Liver (tissue), 9 donors: ENCODE data around the gene RASGRP4. TPM values are rescaled to one million over a fixed set of nuclear protein-coding genes. Genes with fewer than 3 reads are reported as not detected.

Experiments used
- DNase-seq: peaks from one replicate; pipeline ENCODE4 v3.0.0-alpha.2; 2017; ENCODE audit warnings: low spot score
- H3K27ac ChIP-seq, 2 donors: one replicate each; pipeline ENCODE4 v1.7.0; 2013; ENCODE audit warnings: inconsistent platforms in 2 of 2, low read length in 2 of 2, control low read depth in 1 of 2, low read depth in 1 of 2, mild to moderate bottlenecking in 1 of 2
- H3K27me3 ChIP-seq, 4 donors: one replicate each; pipeline versions ENCODE4 v1.6.1 to v1.7.0; 2013; ENCODE audit warnings: low read length in 3 of 4, inconsistent platforms in 1 of 4, mild to moderate bottlenecking in 1 of 4, moderate library complexity in 1 of 4; ENCODE audit not compliant: control insufficient read depth in 4 of 4, insufficient read depth in 4 of 4
- H3K36me3 ChIP-seq, 4 donors: one replicate each; pipeline versions ENCODE4 v1.6.1 to v1.7.0; 2013; ENCODE audit warnings: low read length in 3 of 4, mild to moderate bottlenecking in 3 of 4, low read depth in 1 of 4, moderate library complexity in 1 of 4; ENCODE audit not compliant: control insufficient read depth in 4 of 4, insufficient read depth in 3 of 4
- H3K4me1 ChIP-seq, 4 donors: one replicate each; pipeline versions ENCODE4 v1.6.1 to v1.7.0; 2013; ENCODE audit warnings: low read length in 3 of 4, mild to moderate bottlenecking in 3 of 4, moderate library complexity in 1 of 4; ENCODE audit not compliant: control insufficient read depth in 4 of 4, insufficient read depth in 4 of 4
- H3K4me3 ChIP-seq, 3 donors: one replicate each; pipeline versions ENCODE4 v1.6.1 to v1.7.0; 2013; ENCODE audit warnings: low read length in 3 of 3, control low read depth in 1 of 3, low read depth in 1 of 3, mild to moderate bottlenecking in 1 of 3
- H3K9ac ChIP-seq, 2 donors: one replicate each; pipeline ENCODE4 v1.7.0; 2013; ENCODE audit warnings: low read length in 2 of 2, mild to moderate bottlenecking in 2 of 2, moderate library complexity in 2 of 2, control low read depth in 1 of 2, low read depth in 1 of 2
- H3K9me3 ChIP-seq, 4 donors: one replicate each; pipeline versions ENCODE4 v1.6.1 to v1.7.0; 2013; ENCODE audit warnings: low read length in 3 of 4; ENCODE audit not compliant: control insufficient read depth in 4 of 4
- ATF3 ChIP-seq: IDR thresholded peaks from 2 replicates; pipeline ENCODE4 v1.6.1; 2016; ENCODE audit warnings: antibody characterized with exemption
- CTCF ChIP-seq: fragments of 150-350 bp; IDR thresholded peaks from 2 replicates; pipeline ENCODE4 v1.5.1; 2017; ENCODE audit warnings: improper control_type of control experiment, low read depth, low read length; ENCODE audit not compliant: missing input control
- EGR1 ChIP-seq, 2 donors: IDR thresholded peaks; 2 replicates each; pipeline ENCODE4 v1.6.1; 2016 to 2018; ENCODE audit warnings: antibody characterized with exemption in 2 of 2, low read depth in 2 of 2
- FOXA1 ChIP-seq: IDR thresholded peaks from 2 replicates; pipeline ENCODE4 v1.6.1; 2016; ENCODE audit warnings: antibody characterized with exemption
- FOXA2 ChIP-seq: IDR thresholded peaks from 2 replicates; pipeline ENCODE4 v1.6.1; 2016; ENCODE audit warnings: antibody characterized with exemption
- GABPA ChIP-seq, 2 donors: IDR thresholded peaks in 1 of 2; conservative IDR thresholded peaks in 1 of 2; 2 replicates each; pipeline ENCODE4 v1.6.1; 2016; ENCODE audit warnings: antibody characterized with exemption in 2 of 2, mild to moderate bottlenecking in 1 of 2, moderate library complexity in 1 of 2
- HNF4A ChIP-seq, 2 donors: conservative IDR thresholded peaks; 2 replicates each; pipeline ENCODE4 v1.6.1; 2016; ENCODE audit warnings: antibody characterized with exemption in 2 of 2, mild to moderate bottlenecking in 2 of 2
- HNF4G ChIP-seq: IDR thresholded peaks from 2 replicates; pipeline ENCODE4 v1.6.1; 2016; ENCODE audit warnings: antibody characterized with exemption
- JUND ChIP-seq, 2 donors: IDR thresholded peaks; 2 replicates each; pipeline ENCODE4 v1.6.1; 2016; ENCODE audit warnings: antibody characterized with exemption in 2 of 2
- MAX ChIP-seq: IDR thresholded peaks from 2 replicates; pipeline ENCODE4 v1.6.1; 2016; ENCODE audit warnings: antibody characterized with exemption
- NR2F2 ChIP-seq: IDR thresholded peaks from 2 replicates; pipeline ENCODE4 v1.6.1; 2016; ENCODE audit warnings: antibody characterized with exemption
- RAD21 ChIP-seq, 2 donors: IDR thresholded peaks; 2 replicates each; pipeline ENCODE4 v1.6.1; 2016; ENCODE audit warnings: antibody characterized with exemption in 2 of 2, mild to moderate bottlenecking in 2 of 2
- REST ChIP-seq: IDR thresholded peaks from 2 replicates; pipeline ENCODE4 v1.6.1; 2016; ENCODE audit warnings: antibody characterized with exemption, mild to moderate bottlenecking
- RXRA ChIP-seq, 2 donors: IDR thresholded peaks; 2 replicates each; pipeline ENCODE4 v1.6.1; 2017 to 2018; ENCODE audit warnings: antibody characterized with exemption in 2 of 2, mild to moderate bottlenecking in 1 of 2
- SP1 ChIP-seq: IDR thresholded peaks from 2 replicates; pipeline ENCODE4 v1.6.1; 2018; ENCODE audit warnings: antibody characterized with exemption, mild to moderate bottlenecking
- TAF1 ChIP-seq: conservative IDR thresholded peaks from 2 replicates; pipeline ENCODE4 v1.6.1; 2016; ENCODE audit warnings: antibody characterized with exemption, mild to moderate bottlenecking
- YY1 ChIP-seq: IDR thresholded peaks from 2 replicates; pipeline ENCODE4 v1.6.1; 2016; ENCODE audit warnings: antibody characterized with exemption, mild to moderate bottlenecking
- ZBTB33 ChIP-seq: IDR thresholded peaks from 2 replicates; pipeline ENCODE4 v1.6.1; 2016; ENCODE audit warnings: antibody characterized with exemption
- WGBS: extraction: QIAGEN DNeasy Blood & Tissue Kit; methylation state at CpG from one replicate; pipeline ENCODE4 v1.1.7; 2013; 5-methylcytosine and 5-hydroxymethylcytosine counted together
- polyA plus RNA-seq, 2 donors: library from polyadenylated mRNA; stranded (reverse) in 1 of 2; unstranded in 1 of 2; fragments of 200-250 nt in 1 of 2; fragments of >200 nt in 1 of 2; fragmentation: Nextera tagmentation in 1 of 2; extraction: Ambion mirVana in 1 of 2; gene quantifications; one replicate each; pipeline versions ENCODE4 v1.2.1 to v1.2.3, GENCODE V29; 2013 to 2015
- total RNA-seq, 2 donors: library from RNA; depleted of rRNA; stranded (reverse); fragments of >200 nt; gene quantifications; one replicate each; pipeline ENCODE4 v1.2.3, GENCODE V29; 2014
- donor health status: healthy.
- donor health status: healthy.
- donor health status: healthy.
- donor health status: healthy.
- donor health status: healthy.

The RASGRP4 gene
- total and polyA plus RNA-seq, 4 donors = 0.60 to 2.4 (median 1.6) TPM

GRCh38 chr19:38448225-38448624, 22.2 kb upstream of the RASGRP4 start:
- peaks cover 0 to 1% (median 0%) of the 10 kb centered on the region in 4 donors for H3K27me3 ChIP-seq
- no peak for TF ChIP-seq ZBTB33
- no peak for TF ChIP-seq ATF3
- TF ChIP-seq RXRA (IDR thresholded peaks at IDR 0.05) = no peak
- TF ChIP-seq CTCF = no peak
- TF ChIP-seq REST = no peak
- TF ChIP-seq RAD21 (IDR thresholded peaks at IDR 0.05) = no peak
- TF ChIP-seq HNF4G = no peak
- no peak for TF ChIP-seq SP1
- TF ChIP-seq GABPA (IDR thresholded peaks at IDR 0.05 in 1 of 2, conservative IDR thresholded peaks at IDR 0.05 in 1 of 2) = no peak
- no peak for TF ChIP-seq MAX
- TF ChIP-seq EGR1 (IDR thresholded peaks at IDR 0.05; ENCODE audit: low read depth in 2 of 2) = no peak
- no peak for TF ChIP-seq YY1
- TF ChIP-seq JUND (IDR thresholded peaks at IDR 0.05) = no peak
- no peak for TF ChIP-seq TAF1
- no peak for TF ChIP-seq FOXA2
- TF ChIP-seq HNF4A (conservative IDR thresholded peaks at IDR 0.05) = no peak
- no peaks in the 10 kb centered on the region for H3K9me3 ChIP-seq
- H3K9ac ChIP-seq = no peak overlapping the region
- H3K4me1 ChIP-seq = no peaks in the 10 kb centered on the region
- no peaks in the 10 kb centered on the region for H3K36me3 ChIP-seq
- DNase-seq = no peak
- no peak overlapping the region for H3K27ac ChIP-seq
- no peak overlapping the region for H3K4me3 ChIP-seq
- WGBS = 90% methylated on average over 9 of the region's 9 CpGs

GRCh38 chr19:38445362-38445761, 19.3 kb upstream of the RASGRP4 start:
- Histone ChIP-seq H3K36me3 (no peaks in the 10 kb centered on the region), H3K9ac (no peak overlapping the region), H3K27ac (no peak overlapping the region), H3K27me3 (peaks cover 0 to 4% (median 0%) of the 10 kb centered on the region in 4 donors), H3K9me3 (no peaks in the 10 kb centered on the region), H3K4me1 (no peaks in the 10 kb centered on the region), H3K4me3 (no peak overlapping the region)
- 92% methylated on average over 7 of the region's 7 CpGs for WGBS
- no peak for DNase-seq
- TF ChIP-seq EGR1 (IDR thresholded peaks at IDR 0.05; ENCODE audit: low read depth in 2 of 2) (no peak), GABPA (IDR thresholded peaks at IDR 0.05 in 1 of 2, conservative IDR thresholded peaks at IDR 0.05 in 1 of 2) (no peak), REST (no peak), HNF4A (conservative IDR thresholded peaks at IDR 0.05) (no peak), FOXA1 (no peak), NR2F2 (no peak), ZBTB33 (no peak)
